Nucleus accumbens (tissue), 56 donors: Measurements from ENCODE around the gene ADCY9.

Source experiments
- DNase-seq, 56 donors: peaks; one replicate each; lab custom pipeline; 2025; lab: John Stamatoyannopoulos, UW

ADCY9 gene

GRCh38 chr16:4124535-4125294, 8.5 kb upstream of the ADCY9 start:
- no peak for DNase-seq

DNA sequence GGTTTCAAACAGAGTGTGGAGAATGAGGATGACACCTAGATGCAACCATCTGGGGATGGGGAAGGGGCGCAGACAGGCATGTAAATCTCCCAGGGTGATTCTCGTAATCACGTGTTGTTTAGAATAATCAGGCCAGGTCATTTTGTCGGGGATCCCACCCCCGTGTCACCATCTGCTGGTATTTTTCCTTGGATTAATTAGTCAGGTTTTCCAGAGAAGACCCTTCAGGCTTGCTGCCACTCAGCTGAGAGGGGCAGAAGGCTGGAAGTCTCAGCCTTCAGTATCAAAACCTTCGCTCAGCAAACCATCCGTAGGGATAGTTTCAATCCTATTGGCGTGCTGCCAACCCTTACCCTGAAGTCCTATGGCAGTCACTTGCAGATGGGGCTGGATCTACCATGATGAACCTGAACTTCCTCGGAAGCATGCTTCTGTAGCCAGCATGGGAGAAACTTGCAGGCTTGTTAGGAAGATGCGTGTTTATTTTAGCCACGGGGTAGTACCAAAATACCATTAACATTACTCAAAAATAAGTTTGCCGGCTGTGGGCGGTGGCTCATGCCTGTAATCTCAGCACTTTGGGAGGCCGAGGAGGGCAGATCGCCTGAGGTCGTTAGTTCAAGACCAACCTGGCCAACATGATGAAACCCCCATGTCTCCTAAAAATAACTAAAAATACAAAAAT, 7.5 kb upstream of the ADCY9 start:
- DNase-seq, result no peak

DNA sequence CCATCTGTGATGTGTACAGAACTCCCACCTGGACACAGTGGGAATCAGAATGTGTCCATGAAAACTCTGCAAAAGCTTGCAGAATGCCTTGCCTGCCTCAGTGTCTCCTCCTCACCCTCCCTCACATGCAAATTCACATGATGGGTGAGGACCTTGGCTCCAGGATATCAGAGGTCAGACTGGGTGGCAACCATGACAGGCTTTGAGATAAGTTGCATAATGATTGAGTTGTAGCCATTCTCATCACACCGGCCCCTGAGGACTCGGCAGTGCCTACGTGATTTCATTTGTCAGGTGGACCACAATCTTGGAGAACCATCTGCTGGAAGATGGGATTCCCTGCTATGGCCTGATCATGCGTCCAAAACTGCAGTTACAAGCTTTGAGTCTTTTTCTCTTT, 3.9 kb upstream of the ADCY9 start:
- no peak for DNase-seq

- DNase-seq, result no peak
Observed at GRCh38 chr16:4117250-4117578, 972 bp upstream of the ADCY9 start.

DNA sequence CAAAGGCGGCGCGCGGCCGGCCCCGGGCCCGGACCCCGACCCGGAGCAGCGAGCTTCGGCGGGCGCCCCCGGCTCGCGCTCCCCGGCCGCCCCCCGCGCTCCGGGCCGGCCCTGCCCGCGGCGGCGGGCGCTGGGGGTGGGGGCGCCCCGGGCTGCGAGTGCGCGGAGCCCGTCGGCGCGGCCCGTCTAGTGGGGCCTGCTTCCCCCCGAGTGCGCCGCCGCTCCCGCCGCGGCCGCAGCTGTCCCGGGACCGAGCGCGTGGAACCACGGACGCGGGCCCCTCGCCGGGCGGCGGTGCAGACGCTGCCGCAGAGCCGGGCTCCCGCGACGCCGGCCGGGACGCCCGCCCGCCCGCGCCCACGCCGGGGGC, 308 bp downstream of the ADCY9 start:
- no peak for DNase-seq

DNA sequence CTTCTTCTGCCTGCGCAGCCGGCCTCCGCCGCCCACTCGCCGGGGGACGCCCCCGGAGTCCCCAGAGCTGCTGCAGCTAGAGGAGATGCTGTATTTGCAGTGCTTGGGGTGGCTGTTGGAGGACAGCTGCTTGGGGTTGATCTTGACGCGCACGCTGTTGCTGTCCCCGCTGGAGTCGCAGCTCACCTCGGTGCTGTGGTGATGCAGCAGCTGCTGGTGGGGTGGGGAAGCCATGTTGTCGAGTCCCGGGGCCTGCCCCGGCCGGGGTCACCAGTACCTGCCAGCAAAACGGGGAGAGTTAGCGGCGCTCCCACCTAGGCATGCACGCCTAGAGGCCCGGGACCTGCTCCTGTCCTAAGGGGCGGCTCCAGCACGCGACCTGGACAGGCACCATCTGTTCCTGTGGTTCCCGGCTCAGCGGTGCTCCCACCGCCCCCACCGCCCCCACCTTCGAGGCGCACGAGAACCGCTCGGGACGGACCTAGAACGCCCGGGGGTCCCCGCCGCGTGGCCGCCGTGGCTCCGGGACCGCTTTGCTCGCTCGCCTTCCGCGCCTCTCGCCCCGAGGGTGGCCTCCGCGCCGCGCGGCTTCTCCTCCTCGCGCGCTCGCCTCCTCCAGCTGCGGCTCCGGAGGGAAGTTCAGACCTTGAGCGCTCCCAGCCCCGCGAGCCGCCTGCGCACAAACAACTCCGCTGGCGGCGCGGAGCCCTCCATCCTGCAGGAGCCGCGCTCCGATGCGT, 863 bp downstream of the ADCY9 start:
- peak in 25 of 56 donors; percentile 6 to 59 (median 32) for DNase-seq

GRCh38 chr16:4114257-4115208, 1.7 kb downstream of the ADCY9 start:
- DNase-seq, result no peak

DNA sequence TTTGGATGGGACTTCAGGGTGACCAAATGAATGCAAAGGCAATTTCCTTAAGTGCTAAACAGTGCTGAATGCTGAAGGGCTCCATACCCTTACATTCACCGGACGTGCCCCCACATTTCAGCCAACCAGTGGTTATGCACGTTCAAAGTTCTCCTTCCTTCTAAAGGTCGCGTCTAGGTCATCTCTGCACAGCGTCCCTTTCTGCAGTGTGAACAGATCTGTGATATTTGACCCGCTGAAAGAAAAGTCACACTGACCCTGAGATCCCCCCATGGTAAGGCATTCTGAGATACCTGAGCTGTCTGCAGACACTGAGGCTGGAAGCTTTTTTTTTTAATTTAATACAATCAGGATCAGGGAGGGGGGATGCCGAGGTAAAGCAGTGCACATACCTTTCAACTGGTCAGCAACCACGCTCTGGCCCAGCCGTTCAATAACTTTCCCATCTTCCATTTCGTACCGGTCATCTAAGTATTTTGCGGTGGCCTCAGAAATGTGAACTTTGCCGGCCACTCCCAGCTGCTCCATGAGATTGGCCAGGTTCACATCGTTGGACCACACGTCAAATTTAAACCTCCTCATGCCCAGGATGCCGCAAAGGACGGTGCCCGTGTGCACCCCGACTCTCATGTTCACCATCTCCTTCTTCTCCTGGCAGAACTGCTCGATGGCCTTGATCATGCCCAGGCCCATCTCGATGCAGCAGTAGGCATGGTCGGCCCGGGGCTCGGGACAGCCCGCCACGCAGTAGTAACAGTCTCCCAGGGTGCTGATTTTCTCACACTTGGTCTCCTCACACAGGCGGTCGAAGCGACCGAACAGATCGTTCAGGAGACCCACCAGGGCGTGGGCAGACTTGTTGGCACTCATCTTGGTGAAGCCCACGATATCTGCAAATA, 2.6 kb downstream of the ADCY9 start:
- no peak for DNase-seq

DNA sequence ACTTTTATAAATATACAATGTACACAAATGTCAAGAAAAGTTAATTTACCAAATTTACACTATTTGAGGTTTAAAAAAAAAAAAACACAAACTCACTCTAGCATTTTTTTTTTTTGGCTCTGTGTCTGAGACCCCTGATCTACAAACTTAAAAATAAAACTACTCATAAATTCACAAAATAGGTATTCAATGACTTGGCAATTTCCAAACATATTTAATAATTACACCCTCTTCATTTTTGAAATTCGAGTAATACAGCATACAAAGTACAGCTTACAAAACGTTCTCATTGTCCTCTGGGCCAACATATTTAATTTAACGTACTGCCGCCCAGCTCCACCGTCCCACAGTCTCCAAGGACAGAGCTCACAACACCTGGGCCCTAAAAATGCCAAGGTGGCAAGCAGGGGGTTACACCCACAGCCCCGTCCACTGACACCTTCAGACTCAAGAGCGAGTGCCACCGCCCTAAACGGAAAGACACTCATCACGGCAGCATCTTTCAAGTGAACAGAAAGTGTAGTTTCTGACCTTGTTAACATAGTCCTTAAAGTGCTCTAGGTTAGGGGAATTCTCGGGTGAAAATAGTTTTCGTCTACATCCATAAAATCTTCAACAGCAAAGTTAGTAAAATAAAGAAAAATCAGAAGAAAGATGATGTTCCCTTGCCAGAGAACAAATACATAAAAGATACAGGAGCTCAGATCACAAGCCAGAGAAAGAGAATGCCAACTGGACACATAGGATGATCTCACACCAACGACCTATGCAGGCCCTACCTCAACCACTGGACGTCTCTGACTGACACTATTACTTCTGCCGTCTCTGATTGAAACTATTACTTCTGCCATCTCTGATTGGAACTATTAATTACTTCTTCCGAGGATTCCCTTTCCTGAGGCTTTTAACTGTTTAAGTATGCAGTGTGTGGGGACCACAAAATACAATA, 4.2 kb downstream of the ADCY9 start:
- DNase-seq, result no peak

- no peak for DNase-seq
Observed at GRCh38 chr16:4110680-4111079, 5.6 kb downstream of the ADCY9 start.

GRCh38 chr16:4110065-4110464, 6.2 kb downstream of the ADCY9 start:
- DNase-seq, result no peak

GRCh38 chr16:4109250-4109736, 6.9 kb downstream of the ADCY9 start:
- peak in 1 of 56 donors; percentile 30 for DNase-seq

DNA sequence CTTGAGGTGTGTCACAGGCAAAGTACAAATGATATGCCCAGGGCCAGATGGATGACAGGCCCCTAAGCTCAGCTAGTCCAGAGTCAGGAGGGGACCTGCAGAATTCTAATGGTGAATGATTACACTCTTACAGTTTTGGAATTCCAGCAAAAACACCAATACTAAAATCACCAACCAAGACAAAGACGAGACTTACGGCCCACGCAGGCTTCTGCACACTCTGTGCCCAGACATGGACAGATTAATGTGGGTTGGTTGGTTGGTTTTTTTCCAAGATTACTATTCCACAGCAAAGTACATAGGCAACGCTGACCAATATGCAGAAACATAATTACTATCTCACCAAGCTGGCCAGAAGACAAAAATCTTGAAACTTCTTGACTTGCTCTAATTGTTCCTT, 9.7 kb downstream of the ADCY9 start:
- no peak for DNase-seq

- DNase-seq, result no peak
Observed at GRCh38 chr16:4105848-4106247, 10.4 kb downstream of the ADCY9 start.

GRCh38 chr16:4103745-4104144, 12.5 kb downstream of the ADCY9 start:
- peak in 8 of 56 donors; percentile 12 to 31 (median 16) for DNase-seq

DNA sequence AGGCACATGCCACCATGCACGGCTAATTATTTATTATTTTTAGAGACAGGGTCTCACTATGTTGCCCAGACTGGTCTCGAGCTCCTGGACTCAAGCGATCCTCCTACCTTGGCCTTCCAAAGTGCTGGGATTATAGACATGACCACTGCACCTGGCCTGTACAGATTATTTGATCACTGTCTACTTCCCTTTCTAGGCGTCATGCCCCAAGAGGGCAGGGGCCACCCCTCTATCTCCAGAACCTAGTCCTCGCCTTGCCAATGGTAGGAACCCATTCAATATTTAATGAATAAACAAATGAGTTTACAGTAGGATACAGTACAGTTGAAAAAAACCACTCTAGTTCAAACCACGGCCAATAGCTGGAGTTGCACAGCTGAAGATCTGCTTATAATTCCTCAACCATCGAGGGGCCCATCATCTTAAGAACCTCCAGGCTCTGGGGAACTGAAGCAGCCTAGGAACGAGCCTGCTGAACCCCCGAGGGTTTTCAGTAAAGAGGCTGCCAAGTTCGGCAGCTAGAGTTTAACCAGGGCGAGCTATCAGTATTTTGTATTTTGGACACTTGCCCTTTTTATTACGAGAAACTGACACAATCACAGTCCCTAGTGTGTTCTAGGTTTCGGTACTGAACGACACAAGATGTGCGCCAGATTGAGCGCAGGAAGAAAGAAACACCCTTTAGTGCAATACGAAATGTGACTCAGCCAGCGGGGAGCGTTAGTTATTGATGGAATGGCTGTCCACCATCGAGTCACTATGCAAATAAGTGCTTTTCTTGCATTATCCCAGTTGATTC, 14.6 kb downstream of the ADCY9 start:
- DNase-seq, result no peak

GRCh38 chr16:4098501-4098900, 17.7 kb downstream of the ADCY9 start:
- no peak for DNase-seq
